ENCODE data around the gene ZC3H18. TPM values are rescaled to one million over a fixed set of nuclear protein-coding genes. Genes with fewer than 3 reads are reported as not detected.

Gene ZC3H18
- total RNA-seq, 1 donor from 2014 or later: 88.5 TPM

DNA sequence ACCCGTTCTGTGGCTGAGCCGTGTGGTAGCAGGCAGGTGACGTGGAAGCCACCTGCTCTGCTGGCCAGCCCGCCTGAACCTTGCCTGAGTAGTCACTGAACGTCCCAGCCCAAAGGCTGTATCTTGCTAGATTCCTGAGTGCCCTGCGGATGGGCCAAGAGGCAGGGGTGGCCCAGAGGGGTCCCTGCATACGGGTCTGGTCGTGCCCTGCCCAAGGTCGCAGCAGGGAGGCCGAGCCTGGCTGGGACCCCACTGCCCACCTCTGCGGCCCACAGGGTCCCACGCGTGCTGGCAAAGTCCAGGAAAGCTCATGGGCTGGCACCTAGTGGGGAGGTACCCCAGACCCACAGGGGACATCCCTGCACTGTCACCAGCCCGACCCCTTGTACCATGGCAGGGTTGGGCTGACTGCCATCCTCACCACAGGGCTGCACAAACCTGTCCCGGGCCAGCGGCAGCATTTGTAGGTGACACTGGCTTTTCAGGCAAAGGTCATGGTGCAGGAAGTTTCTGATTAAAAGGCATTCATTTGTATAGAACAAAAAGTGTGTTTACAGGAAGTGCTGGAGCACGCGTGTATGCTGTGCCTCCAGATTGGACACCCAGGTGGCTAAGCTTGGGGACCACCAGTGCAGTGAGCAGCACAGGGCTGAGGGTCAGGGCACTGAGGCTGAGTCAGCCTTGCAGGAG is 45.1 kb upstream of the ZC3H18 start:
- peaks cover 30% of the 10 kb centered on the region for H3K4me1 Mint-ChIP-seq
- H3K27ac Mint-ChIP-seq (ENCODE audit: unreplicated experiment): peak overlapping the region; percentile 75
- H3K27me3 Mint-ChIP-seq (ENCODE audit: low read depth): no peaks in the 10 kb centered on the region
- peaks cover 1% of the 10 kb centered on the region for H3K36me3 Mint-ChIP-seq (ENCODE audit: low read depth)
- no peak for DNase-seq (ENCODE audit: low read depth, low spot score)
- H3K4me3 Mint-ChIP-seq: peak overlapping the region; percentile 72
- H3K9me3 Mint-ChIP-seq: peaks cover 1% of the 10 kb centered on the region
- TF ChIP-seq, protein P1, sequence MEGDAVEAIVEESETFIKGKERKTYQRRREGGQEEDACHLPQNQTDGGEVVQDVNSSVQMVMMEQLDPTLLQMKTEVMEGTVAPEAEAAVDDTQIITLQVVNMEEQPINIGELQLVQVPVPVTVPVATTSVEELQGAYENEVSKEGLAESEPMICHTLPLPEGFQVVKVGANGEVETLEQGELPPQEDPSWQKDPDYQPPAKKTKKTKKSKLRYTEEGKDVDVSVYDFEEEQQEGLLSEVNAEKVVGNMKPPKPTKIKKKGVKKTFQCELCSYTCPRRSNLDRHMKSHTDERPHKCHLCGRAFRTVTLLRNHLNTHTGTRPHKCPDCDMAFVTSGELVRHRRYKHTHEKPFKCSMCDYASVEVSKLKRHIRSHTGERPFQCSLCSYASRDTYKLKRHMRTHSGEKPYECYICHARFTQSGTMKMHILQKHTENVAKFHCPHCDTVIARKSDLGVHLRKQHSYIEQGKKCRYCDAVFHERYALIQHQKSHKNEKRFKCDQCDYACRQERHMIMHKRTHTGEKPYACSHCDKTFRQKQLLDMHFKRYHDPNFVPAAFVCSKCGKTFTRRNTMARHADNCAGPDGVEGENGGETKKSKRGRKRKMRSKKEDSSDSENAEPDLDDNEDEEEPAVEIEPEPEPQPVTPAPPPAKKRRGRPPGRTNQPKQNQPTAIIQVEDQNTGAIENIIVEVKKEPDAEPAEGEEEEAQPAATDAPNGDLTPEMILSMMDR (conservative IDR thresholded peaks at IDR 0.05): no peak

DNA sequence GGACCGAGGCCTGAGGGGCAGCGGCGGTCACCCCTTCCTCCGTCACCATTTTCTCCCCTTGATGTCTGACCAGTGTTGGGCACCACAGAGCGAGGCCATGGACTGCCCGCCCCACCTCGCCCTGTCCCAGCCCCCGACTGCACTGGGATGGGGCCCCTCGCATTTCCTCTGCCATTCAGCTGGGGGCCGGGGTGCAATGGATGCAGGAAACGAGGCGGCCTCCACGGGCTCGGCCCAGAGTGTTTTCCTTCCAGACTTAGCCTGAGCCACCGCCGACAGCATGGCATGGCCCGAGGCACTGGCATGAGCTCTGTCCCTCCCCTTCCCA is 44.6 kb upstream of the ZC3H18 start:
- no peaks in the 10 kb centered on the region for H3K36me3 Mint-ChIP-seq (ENCODE audit: low read depth)
- H3K4me1 Mint-ChIP-seq: peaks cover 34% of the 10 kb centered on the region
- peak overlapping the region; percentile 75 for H3K27ac Mint-ChIP-seq (ENCODE audit: unreplicated experiment)
- TF ChIP-seq, protein P1 (conservative IDR thresholded peaks at IDR 0.05): no peak
- H3K4me3 Mint-ChIP-seq: peak overlapping the region; percentile 72
- H3K9me3 Mint-ChIP-seq: no peaks in the 10 kb centered on the region
- DNase-seq (ENCODE audit: low read depth, low spot score): no peak
- no peaks in the 10 kb centered on the region for H3K27me3 Mint-ChIP-seq (ENCODE audit: low read depth)

DNA sequence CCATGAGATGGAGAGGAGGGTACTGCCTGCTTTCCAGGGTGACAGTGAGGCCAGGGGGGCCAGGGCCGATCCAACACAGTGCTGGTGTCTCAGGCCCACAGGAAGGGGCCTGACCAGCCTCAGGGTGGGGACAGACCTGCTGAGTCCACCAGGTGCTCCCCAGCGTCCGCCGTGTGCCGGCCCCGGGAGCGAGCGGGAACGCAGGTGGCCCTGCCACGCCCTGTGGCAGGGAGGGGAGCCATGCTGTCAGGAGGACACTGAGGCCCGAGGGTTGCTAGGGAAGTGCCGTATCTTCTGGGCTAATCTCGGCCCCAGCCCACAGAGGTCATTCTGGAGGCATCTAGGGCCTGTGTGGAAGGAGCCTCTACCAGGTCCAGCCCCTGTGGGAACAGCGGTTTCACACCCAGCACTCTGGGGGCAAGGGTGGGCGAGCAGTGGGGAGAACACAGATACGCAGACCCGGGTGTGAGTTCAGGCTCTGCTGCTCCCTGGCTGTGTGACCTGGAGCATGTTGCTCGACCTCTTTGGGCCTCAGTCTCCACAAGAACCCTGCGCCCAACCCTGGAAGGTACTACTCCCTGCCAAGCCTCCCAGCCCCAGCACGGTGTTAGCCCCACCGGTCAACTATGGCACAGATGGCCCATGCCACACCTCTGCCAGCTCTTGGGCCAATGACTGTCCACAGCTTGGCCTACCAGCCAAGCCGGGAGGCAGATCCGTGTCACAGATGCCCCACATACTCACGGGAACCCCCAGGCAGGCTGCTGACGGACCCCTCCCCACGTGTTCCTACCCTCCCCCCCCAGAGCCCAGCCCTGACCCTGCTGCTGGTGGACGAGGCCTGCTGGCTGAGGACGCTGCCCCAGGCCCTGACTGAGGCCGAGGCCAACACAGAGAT is 43.9 kb upstream of the ZC3H18 start:
- H3K36me3 Mint-ChIP-seq (ENCODE audit: low read depth): no peaks in the 10 kb centered on the region

DNA sequence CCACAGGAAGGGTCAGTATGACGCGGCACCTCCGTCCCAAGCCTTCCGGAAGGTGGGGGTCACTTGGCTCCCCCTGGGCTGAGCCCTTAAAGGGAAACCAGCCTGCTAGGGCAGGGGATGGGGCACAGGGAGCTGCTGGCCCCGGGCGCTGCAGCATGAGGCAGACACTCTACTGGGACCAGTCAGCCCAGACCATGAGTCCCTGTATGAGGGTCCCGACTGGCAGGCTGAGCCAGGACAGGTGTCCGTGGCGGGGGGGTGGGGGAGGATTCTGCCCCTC is 43.4 kb upstream of the ZC3H18 start:
- TF ChIP-seq, protein P1 (conservative IDR thresholded peaks at IDR 0.05): no peak
- Mint-ChIP-seq H3K36me3 (ENCODE audit: low read depth) (no peaks in the 10 kb centered on the region), H3K4me3 (no peak overlapping the region), H3K27ac (ENCODE audit: unreplicated experiment) (no peak overlapping the region), H3K9me3 (no peaks in the 10 kb centered on the region), H3K27me3 (ENCODE audit: low read depth) (no peaks in the 10 kb centered on the region), H3K4me1 (peaks cover 36% of the 10 kb centered on the region)
- DNase-seq (ENCODE audit: low read depth, low spot score): no peak

More for the DNA sequence above, 43.9 kb upstream of the ZC3H18 start:
- Mint-ChIP-seq H3K4me1 (peaks cover 36% of the 10 kb centered on the region), H3K9me3 (no peaks in the 10 kb centered on the region), H3K4me3 (peak overlapping the region; percentile 34), H3K27me3 (ENCODE audit: low read depth) (no peaks in the 10 kb centered on the region), H3K27ac (ENCODE audit: unreplicated experiment) (peak overlapping the region; percentile 27)
- DNase-seq (ENCODE audit: low read depth, low spot score): no peak
- TF ChIP-seq, protein P1 (conservative IDR thresholded peaks at IDR 0.05): no peak

DNA sequence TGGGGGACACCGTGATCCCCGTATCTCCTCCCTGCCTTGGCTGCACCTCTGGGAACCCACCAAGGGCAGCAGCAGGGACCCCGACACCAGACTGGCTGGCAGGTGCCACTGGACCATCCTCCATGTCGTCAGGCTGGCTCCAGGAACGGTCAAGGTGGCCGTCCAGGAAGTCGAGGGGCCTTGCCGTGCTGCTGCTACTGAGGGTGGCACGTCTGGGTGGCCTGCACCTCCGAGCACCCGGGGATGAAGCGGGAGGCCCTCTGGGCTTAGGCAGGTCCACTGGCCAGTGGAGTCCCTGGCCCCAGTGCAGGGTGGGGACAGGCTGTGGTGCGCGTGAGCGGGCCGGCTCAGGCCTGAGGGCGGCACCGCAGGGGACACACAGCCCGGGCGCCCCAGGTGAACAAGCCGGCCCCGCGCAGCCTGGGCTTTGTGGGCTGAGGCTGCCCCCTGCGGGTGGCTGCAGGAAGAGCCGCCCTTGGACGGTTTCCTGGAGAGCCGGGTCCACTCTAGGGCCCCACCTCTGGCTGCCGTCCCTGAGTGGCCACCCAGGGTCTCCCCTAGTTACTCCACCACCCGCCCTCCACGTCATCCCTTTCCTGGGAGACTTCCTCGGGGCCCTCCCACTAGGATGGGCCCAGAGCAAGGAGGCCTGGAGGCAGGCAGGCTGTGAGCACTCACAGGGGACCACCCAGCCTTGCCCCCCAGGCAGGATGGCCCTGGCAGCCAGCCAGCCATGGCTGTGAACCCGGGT is 42.8 kb upstream of the ZC3H18 start:
- H3K27ac Mint-ChIP-seq (ENCODE audit: unreplicated experiment): no peak overlapping the region
- H3K4me1 Mint-ChIP-seq: peaks cover 31% of the 10 kb centered on the region
- H3K27me3 Mint-ChIP-seq (ENCODE audit: low read depth): no peaks in the 10 kb centered on the region
- TF ChIP-seq, protein P1 (conservative IDR thresholded peaks at IDR 0.05): peak; percentile 88
- peak; percentile 73 for DNase-seq (ENCODE audit: low read depth, low spot score)
- H3K36me3 Mint-ChIP-seq (ENCODE audit: low read depth): no peaks in the 10 kb centered on the region
- H3K9me3 Mint-ChIP-seq: no peaks in the 10 kb centered on the region
- no peak overlapping the region for H3K4me3 Mint-ChIP-seq

All from neural crest cell (in vitro differentiated cells).